HG03558 (cell line): ENCODE measurements around the gene BORCS8.
"Not testable (repeated sequence)": the region's sequence is repeated elsewhere in the genome, so short reads cannot be mapped to it uniquely, and the experiment has no call there.

Source experiments
- ATAC-seq: cut with Tn5 transposase; IDR thresholded peaks from one replicate; pipeline ENCODE4 v1.9.1; 2021; ENCODE audit warnings: moderate number of reproducible peaks; ENCODE audit not compliant: unreplicated experiment; ENCODE audit errors: extremely low read depth

The BORCS8 gene

GRCh38 chr19:19185853-19186740, 5.9 kb downstream of the BORCS8 start:
- ATAC-seq: no peak

GRCh38 chr19:19181488-19181998, 10.4 kb downstream of the BORCS8 start:
- ATAC-seq: no peak

- no peak for ATAC-seq
Observed at GRCh38 chr19:19179548-19180441, 12.2 kb downstream of the BORCS8 start.

- no peak for ATAC-seq
Observed at GRCh38 chr19:19176950-19177349, 15.0 kb downstream of the BORCS8 start.

- ATAC-seq: not testable (repeated sequence)
Observed at GRCh38 chr19:19173243-19173642, 18.7 kb downstream of the BORCS8 start.

GRCh38 chr19:19171821-19172532, 20.0 kb downstream of the BORCS8 start:
- no peak for ATAC-seq

GRCh38 chr19:19170873-19171672, 20.9 kb downstream of the BORCS8 start:
- no peak for ATAC-seq

- ATAC-seq: no peak
Observed at GRCh38 chr19:19170053-19170872, 21.7 kb downstream of the BORCS8 start, which contains the start of gene MEF2B. TSS of gene MEF2B (minus strand) at chr19:19170263. CDS start at chr19:19150735, 19,528 bp downstream.

- no peak for ATAC-seq
Observed at GRCh38 chr19:19169236-19170052, 22.5 kb downstream of the BORCS8 start.

GRCh38 chr19:19167612-19168011, 24.3 kb downstream of the BORCS8 start:
- ATAC-seq: no peak

- no peak for ATAC-seq
Observed at GRCh38 chr19:19165396-19165795, 26.6 kb downstream of the BORCS8 start.

- ATAC-seq: no peak
Observed at GRCh38 chr19:19162495-19162894, 29.5 kb downstream of the BORCS8 start.

- ATAC-seq: no peak
Observed at GRCh38 chr19:19160461-19161035, 31.4 kb downstream of the BORCS8 start.

GRCh38 chr19:19159534-19159933, 32.4 kb downstream of the BORCS8 start:
- no peak for ATAC-seq

- ATAC-seq: no peak
Observed at GRCh38 chr19:19157808-19158207, 34.1 kb downstream of the BORCS8 start.

- no peak for ATAC-seq
Observed at GRCh38 chr19:19155495-19156219, 36.3 kb downstream of the BORCS8 start.
